GM12875 (cell line): ENCODE measurements around the gene DNASE1L2.

Source experiments
- H3K4me3 ChIP-seq: one replicate; pipeline ENCODE4 v1.5.1; 2011; ENCODE audit warnings: low read depth, low read length, control low read depth
- TF ChIP-seq, protein P1 (sequence below): IDR thresholded peaks from 2 replicates; pipeline ENCODE4 v1.5.1; 2011; ENCODE audit warnings: low read depth, mild to moderate bottlenecking, control low read depth, inconsistent platforms, low read length, moderate library complexity, borderline replicate concordance; ENCODE audit not compliant: insufficient read depth

The DNASE1L2 gene, protein sequence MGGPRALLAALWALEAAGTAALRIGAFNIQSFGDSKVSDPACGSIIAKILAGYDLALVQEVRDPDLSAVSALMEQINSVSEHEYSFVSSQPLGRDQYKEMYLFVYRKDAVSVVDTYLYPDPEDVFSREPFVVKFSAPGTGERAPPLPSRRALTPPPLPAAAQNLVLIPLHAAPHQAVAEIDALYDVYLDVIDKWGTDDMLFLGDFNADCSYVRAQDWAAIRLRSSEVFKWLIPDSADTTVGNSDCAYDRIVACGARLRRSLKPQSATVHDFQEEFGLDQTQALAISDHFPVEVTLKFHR

DNA sequence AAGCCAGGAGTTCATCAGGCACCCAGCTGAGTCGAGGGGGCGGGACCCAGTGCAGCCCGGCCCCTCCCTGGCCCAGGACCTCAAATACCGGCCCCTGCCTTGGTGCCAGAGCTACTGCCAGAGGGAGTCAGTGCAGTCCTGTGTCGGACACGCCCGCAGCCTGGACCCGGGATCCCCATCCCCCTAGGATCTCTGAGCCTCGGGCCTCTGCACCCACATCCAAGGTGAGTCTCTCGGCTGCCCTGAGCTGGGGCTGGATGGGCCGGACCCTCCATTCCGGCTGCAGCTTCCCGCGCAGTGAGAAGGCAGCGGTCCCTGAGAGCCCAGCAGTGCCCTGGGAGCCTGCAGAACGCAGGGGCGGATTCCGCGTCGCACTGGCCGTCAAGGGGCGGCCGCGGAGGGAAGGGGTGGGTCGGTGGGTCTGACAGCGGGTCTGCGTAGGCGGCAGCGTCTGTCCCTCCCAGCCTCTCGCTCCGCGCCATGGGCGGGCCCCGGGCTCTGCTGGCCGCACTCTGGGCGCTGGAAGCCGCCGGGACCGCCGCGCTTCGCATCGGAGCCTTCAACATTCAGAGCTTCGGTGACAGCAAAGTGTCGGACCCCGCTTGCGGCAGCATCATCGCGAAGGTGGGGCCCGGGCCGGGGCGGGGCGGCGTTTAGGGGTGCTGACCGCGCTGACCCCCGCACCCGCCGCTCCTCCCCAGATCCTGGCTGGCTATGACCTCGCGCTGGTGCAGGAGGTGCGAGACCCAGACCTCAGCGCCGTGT lies at the start of gene DNASE1L2:
TSS of gene DNASE1L2 (plus strand) at position 108 of the 765 bp plus-strand sequence. CDS start at position 481, 373 bp downstream.
- H3K4me3 ChIP-seq = no peak within 1 kb of the TSS
- TF ChIP-seq, protein P1, sequence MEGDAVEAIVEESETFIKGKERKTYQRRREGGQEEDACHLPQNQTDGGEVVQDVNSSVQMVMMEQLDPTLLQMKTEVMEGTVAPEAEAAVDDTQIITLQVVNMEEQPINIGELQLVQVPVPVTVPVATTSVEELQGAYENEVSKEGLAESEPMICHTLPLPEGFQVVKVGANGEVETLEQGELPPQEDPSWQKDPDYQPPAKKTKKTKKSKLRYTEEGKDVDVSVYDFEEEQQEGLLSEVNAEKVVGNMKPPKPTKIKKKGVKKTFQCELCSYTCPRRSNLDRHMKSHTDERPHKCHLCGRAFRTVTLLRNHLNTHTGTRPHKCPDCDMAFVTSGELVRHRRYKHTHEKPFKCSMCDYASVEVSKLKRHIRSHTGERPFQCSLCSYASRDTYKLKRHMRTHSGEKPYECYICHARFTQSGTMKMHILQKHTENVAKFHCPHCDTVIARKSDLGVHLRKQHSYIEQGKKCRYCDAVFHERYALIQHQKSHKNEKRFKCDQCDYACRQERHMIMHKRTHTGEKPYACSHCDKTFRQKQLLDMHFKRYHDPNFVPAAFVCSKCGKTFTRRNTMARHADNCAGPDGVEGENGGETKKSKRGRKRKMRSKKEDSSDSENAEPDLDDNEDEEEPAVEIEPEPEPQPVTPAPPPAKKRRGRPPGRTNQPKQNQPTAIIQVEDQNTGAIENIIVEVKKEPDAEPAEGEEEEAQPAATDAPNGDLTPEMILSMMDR = no peak

DNA sequence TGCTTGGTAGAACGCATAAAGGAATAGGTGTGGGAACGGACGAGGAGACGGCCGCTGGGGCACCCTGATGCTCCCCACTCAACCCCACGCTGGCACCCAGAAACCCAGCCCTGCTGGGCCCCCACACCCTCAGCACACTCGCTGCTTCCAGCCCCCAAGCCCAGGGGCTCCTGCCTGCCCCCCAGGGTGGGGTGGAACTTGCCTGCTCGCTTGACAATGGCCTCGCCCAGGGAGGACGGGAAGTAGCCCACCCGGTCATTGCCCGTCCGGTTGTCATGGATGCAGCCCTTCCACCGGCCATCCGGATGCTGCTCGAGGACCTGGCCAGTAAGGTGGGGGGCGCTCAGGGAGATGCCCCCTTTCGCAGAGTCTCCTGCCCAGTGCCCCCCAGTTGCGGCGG lies 49.7 kb upstream of the DNASE1L2 start:
- TF ChIP-seq, protein P1 = no peak
- no peak overlapping the region for H3K4me3 ChIP-seq

DNA sequence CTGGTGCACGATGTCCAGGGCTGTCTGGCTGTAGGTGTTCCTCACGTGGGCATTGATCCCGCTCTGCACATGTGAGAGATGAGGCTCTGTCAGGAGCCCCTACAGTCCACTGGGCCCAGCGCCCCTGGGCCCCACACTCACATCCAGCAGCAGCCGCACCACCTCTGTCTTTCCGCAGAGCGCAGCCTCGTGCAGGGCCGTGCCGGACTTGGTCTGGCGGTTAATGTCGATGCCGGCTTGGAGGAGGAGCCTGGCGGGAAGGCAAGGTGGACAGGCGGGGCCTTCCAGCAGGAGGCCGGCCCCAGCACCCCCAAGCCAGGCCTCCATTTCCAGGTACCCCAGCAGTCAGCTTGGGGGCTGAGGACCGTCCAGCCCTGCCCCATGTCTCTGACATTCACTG lies 49.0 kb upstream of the DNASE1L2 start:
- H3K4me3 ChIP-seq = no peak overlapping the region
- TF ChIP-seq, protein P1 = no peak

DNA sequence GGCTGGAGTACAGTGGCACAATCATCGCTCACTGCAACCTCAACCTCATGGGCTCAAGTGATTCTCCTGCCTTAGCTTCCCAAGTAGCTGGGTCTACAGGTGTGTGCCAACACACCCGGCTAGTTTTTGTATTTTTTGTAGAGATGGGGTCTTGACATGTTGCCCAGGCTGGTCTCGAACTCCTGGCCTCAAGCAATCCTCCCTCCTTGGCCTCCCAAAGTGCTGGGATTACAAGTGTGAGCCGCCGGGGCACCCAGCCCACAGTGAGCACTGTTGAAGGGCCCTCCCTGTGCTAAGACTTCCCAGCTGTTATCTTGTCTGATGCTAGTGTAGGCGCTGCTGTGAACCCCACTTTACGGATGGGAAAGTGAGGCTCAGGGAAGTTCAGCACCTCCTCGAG lies 47.8 kb upstream of the DNASE1L2 start:
- no peak overlapping the region for H3K4me3 ChIP-seq
- TF ChIP-seq, protein P1 = no peak

DNA sequence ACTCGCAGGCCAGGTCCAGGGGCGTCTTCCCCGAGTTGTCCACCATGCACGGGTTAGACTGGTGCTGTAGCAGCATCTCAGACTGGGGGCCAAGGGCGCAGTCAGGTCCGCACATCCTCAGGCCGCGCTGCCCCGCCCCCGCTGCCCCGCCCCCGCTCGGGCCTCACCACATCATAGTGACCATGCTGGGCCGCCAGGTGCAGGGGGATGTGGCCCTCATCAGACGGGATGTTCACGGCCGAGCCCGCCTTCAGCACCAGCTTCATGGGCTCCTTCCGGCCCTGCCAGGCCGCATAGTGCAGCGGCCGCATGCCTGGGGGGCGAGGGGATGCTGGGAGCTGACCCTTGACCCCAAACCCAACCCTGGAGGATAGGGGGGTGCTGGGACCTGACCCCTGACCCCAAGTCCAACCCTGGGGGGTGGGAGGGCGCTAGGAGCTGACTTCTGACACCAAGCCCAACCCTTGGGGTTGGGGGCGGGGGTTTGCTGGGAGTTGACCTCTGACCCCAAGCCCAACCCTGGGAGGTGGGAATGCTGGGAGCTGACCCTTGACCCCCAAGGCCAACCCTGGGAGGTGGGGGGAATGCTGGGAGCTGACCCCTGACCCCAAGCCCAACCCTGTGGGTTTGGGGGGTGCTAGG lies 46.9 kb upstream of the DNASE1L2 start:
- H3K4me3 ChIP-seq = no peak overlapping the region
- TF ChIP-seq, protein P1 = no peak

DNA sequence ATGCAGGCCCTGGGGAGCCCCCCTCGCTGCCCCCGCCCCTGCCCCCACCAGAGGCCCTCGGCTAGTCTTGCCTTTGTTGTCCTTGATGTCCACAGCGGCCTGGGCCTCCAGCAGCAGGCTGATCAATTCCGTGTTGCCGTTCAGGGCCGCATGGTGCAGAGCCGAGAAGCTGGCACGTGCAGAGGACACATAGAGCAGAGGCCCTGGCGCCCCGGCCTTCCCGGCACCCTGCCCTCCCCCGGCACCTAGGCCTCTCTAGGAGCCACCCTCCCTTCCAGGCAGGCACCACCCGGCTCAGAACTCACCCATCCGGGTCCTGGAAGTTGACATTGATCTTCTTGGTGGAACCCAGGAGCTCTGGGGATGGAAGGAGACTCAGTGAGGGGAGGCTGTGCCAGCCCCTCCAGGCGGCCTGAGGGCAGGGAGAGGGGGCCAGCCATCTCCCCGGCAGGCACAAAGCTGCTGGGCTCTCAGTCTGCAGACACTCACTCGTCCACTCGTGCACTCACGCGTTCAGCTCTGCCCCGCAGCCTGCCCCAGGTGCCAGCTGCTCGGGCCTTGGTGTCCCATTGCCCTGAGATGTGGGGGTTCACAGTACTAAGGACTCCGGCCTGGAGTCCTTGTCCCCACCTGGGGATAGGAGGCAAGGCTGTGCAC lies 46.1 kb upstream of the DNASE1L2 start:
- TF ChIP-seq, protein P1 = no peak
- no peak overlapping the region for H3K4me3 ChIP-seq
